ENCODE results near the gene PLXDC1.
A peak's percentile ranks its signal among the peaks of the same experiment; 100 is the strongest.
"Not testable (repeated sequence)": the region's sequence is repeated elsewhere in the genome, so short reads cannot be mapped to it uniquely, and the experiment has no call there.

The PLXDC1 gene

DNA sequence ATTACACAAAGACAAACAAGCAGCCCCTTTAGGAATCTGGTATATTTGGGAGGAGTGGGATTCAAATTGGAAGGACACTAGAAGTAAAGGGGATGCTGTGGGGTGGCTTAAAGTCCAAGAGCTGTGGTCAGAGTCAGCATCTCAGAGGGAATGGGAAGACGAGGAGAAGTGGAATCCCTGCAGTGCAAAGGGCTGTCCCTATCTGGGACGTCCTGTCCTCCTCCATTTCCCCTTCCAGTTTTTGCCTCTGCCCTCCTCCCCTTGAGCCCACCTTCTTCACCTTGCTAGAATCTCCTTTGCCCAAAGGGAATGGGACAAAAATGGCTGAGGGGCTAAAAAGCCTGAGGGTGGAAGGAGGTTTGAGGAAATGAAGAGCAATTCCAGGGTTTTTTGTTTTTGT lies 4.2 kb upstream of the PLXDC1 start:
- DNase-seq (ENCODE audit: low spot score): no peak

DNA sequence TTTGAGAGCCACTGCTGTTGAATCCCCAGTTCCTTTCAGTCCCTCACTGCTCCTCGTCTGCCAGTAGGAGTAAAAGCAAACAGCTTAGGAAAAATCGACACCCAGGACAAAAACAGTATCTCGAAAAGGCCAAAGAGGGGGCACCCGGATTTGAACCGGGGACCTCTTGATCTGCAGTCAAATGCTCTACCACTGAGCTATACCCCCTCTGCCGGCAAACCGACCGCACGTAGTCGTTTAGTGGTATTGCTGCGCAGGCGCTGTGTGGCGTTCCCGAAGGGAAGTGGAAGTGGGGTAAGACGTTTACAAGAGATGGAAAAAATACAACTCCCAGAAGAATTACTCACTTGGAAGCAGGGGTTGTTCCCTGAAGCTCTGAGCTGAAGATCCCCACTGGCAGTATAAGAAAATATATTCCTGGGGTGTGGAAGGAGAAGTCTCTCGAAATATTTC lies 2.2 kb upstream of the PLXDC1 start:
- DNase-seq (ENCODE audit: low spot score): peak; percentile 94

DNA sequence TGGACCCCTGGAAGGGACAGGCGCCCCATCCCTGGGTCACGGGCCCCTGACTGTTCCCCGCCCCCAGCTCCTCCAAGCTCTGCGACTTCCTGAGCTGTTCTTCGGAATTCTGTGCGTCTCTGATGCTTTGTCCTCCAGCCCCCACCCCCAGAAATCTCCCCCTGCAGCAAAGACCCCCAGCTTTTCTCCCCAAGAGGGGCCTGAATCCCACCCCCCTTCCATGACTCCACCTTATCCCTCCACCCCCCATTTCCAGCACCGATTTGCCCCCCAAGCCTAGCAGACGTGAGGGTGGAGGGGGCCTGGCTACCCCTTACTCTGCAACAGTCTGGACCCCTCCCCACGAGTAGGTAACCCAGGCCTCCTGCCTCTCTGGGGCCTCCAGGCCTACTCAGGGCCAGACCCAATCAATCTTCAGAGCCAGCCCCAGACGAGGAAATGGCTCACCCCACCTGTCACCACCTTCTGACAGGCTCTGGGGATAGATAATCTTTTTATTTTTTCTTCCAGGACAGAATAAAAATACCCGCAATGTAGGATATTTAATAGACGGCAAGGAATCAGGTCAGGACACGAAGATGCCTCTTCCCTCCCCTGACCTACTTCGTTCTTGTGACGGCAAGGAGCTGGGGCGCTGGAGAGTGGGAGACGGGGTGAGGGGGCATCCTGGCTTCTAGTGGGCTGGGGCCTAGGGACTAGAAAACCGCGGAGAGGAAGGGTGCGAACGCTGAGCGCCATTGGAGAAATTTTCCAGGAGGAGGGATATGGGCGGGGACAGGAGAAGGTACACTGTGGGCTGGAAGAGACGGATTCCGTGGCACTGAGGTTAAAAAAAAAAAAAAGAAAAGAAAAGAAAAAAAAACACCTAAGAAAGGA lies 744 bp upstream of the PLXDC1 start:
- DNase-seq (ENCODE audit: low spot score): peak; percentile 12

DNA sequence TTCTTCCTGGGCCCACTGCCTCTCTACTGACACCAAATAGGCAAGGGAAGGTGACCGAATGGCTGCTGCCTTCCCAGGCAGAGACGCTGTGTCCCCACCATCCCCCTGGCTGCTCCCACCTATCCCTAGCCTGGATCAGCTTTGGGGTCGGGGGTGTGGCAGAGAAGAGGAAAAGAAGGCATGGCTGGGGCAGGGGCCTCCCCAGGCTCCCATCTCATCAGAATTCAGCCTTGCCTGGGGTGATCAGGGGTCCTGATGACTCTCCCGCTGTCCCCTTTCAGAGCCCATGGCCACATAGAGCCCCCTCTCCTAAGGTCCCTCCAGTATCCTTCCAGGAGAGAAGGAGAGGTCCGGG lies 665 bp downstream of the PLXDC1 start:
- no peak for DNase-seq (ENCODE audit: low spot score)

DNA sequence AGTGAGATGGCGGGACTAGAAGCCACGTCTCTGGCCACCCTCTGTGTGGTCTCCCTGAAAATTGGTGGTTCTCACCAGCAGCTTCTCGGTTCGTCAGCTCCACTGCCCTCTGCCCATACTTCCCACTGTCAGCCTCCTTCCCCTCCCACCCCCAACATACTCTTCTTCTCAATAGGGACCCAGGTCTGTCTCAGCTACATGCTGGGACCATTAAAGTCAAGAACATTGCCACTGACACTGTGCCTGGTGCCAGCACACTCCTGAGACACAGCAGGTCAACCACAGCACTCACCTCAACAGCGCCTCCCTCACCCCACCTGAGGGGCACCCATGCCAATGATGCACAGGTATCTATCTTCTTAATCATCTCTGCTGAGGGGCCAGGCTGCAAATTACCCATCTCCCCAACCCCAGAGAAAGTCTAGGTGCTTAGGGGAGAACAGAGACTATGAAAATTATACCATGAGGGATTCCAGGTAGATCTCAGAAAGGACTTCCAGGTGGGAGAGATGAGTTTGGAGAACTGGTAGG lies 1.3 kb downstream of the PLXDC1 start:
- peak; percentile 11 for DNase-seq (ENCODE audit: low spot score)

DNA sequence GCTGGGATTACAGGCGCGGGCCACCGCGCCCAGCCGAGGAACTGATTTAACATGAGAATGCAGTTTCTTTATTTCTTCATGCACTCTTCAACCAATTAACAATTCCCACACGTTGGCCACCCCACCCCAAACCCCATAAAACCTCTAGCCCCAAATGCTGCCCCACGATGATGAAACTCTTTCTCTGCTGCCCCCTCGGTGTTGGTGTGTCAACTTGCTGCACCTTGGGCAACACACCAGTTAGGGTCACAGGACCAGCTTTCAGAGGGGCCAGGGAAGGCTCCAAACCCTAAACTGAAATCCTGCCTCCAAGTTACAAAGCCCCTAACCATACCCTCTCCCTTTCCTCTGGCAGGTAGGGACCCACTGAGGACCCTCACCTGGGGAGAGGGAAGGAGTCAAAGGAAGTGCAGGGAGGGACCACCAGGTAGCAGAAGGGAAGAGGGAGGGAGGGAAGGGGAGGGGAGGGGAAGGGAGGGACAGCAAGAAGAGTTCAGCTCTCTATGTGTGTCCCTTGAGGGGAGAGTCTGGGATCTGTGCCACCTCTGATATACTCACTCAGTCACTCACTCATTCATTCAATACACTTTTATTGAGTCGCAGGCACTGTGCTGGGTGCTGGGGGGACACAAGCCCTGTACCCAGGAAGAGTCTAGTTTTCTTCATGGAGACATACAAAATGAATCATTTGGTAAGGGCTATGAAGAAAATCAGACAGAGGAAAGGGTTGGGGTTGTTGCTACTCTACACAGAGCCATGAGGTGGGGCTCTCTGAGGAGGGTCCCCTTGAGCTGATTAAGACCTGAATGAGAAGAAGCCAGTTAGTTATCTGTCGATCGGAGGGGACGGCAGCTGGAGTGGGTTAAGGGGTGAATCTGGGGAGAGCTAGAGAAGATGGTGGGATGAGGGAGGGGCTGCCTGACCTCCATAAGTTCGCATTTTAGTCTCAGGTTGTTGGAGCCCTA lies 3.9 kb downstream of the PLXDC1 start:
- no peak for DNase-seq (ENCODE audit: low spot score)

DNA sequence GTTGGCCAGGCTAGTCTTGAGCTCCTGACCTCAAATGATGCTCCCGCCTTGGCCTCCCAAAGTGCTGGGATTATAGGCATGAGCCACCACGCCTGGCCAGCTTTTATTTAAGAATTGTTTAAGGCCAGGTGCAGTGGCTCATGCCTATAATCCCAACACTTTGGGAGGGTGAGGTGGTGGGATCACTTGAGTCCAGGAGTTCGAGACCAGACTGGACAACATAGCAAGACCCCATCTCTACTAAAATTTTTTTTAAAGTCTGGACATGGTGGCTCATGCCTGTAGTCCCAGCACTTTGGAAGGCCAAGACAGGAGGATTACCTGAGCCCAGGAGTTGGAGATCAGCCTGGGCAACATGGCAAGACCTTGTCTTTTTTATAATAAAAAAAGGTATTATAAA lies 5.2 kb downstream of the PLXDC1 start:
- no peak for DNase-seq (ENCODE audit: low spot score)

DNA sequence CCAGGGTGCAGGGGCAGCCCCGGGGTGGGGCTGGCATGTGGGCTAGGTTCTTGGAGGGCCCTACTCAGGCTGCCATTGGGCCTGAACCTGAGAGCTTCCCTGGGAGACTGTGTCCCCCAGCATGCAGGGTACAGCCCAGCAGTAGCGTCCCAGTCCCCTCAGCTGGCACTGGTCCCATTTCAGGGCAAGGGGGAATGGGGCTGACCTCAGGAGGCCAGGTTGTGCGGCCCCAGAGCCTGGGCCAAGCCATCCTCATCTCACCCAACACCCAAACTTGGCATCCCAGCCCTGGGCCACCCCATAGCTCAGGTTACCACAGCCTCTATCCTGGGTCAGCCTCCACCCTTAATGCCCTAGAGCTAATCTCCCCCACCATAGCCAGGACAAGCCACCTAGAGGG lies 6.3 kb downstream of the PLXDC1 start:
- DNase-seq (ENCODE audit: low spot score): no peak

DNA sequence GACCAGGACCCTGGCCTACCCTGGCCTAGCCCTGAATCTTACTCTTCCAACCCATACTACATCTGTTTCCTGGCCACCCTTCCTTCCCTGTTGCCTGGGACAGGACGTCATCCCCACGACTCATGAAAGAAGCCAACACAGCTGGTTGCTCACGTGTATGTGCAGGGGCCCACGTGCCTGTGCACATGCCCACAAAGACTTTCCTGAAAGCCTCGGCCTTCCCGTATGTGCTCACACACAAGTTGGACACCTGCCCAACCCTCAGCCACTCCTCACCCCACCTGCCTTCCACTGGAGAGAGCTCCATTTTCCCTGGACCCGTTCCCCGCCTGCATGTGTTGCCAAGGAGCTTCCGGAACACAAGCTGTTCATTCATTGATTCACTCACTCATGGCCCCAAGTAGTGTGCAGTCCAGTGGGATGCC lies 7.0 kb downstream of the PLXDC1 start:
- no peak for DNase-seq (ENCODE audit: low spot score)

DNA sequence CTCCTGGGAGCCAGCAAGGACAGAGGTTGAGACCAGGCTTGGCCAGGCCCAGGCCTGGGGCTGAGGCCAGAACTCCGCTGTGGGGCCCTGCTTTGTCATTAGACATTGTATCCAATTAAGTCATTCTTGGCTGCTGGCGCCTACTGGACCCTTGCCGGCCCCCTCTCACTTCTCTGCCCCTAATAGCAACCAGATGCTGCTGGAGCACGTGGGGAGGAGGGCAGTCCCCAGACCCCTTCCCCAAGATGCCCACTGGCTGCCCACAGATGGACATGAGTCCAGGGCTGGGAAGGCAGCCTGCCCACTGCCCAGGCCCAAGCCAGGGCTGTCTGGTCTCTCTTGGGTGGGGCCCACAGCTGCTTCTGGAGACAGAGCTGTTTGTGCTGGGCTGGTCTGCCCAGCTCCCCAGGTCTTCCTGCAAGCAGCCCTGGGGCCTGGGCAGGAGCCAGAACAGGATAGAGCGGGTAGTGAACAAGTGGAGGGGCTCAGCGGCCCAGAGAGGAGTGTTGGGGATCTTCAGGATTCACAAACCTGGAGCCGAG lies 7.8 kb downstream of the PLXDC1 start:
- no peak for DNase-seq (ENCODE audit: low spot score)

DNA sequence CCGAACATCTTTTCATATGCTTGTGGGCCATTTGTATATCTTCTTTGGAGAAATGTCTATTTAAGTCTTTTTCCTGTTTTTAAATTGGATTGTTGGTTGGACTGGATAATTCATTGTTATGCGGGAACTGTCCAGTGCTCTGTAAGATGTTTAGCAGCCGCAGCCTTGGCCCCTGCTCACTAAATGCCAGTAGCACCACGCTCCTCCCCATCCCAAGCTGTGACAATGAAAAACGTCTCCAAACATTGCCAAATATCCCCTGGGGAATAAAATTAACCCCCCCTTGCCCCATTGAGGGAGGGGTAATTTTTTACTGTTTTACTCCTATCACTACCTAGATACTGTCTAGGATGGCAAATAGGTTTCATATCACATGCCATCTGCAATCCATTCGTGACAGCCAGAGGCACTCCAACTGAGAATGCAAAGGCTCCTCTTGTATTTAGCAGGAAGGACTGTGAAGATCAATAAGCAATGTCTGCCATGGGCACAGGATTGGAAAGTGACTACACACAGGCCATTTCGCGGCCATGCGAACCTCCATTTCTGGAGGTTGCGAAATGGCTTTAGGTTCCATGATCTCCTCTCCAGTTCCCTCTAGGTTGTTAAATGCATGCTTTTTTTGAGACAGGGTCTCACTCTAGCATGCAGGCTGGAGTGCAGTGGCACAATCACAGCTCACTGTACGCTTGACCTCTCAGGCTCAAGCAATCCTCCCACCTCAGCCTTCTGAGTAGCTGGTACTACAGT lies 9.3 kb downstream of the PLXDC1 start:
- no peak for DNase-seq (ENCODE audit: low spot score)

DNA sequence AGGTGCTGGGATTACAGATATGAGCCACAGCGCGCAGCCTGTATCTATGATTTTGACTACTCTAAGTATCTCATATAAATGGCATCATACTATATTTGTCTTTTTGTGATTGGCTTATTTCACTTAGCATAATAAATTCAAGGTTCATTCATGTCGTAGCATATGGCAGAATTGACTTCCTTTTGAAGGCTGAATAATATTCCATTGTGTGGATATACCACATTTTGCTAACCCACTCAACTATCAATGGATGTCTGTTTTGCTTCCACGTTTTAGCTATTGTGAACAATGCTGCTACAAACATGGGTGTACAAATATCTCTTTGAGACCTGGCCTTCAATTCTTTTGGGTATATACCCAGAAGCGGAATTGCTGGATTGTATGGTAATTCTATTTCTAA lies 10.1 kb downstream of the PLXDC1 start:
- DNase-seq (ENCODE audit: low spot score): no peak

DNA sequence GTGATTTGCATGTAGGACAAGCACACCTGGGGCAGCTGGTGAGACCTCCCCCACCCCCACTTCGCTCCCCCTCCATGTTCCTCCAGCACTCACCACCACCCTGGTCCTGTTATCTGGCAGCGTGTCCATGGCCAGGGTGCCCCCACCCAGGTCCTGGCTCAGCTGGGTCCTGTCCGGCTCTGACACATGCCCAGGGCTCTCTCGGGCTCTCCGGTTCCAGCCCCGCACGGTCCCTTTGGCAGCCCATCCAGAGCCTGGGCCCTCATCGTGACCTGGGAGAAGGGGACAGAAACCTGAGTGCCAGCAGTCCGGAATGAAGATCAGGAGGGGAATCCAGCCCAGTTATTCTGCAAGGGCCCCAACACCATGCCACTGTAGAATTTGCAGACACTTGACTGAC lies 11.9 kb downstream of the PLXDC1 start:
- DNase-seq (ENCODE audit: low spot score): no peak

DNA sequence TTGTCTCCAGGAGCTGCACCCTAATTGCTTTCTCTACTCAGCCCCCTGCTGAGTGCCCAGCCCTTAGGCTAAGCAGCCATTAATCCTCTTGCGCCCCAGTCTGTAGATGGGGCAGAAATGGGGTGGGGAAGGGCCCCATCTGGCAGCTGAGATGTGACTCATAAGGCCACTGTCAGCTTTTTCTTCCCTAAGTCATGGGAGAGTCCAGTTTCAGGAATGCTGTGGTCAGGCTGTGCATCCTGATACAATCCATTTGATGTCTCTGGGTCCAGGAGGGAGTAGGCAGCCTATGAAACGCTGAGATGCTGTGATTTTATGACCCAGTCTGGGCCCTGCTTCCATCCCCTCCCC lies 12.3 kb downstream of the PLXDC1 start:
- no peak for DNase-seq (ENCODE audit: low spot score)

DNA sequence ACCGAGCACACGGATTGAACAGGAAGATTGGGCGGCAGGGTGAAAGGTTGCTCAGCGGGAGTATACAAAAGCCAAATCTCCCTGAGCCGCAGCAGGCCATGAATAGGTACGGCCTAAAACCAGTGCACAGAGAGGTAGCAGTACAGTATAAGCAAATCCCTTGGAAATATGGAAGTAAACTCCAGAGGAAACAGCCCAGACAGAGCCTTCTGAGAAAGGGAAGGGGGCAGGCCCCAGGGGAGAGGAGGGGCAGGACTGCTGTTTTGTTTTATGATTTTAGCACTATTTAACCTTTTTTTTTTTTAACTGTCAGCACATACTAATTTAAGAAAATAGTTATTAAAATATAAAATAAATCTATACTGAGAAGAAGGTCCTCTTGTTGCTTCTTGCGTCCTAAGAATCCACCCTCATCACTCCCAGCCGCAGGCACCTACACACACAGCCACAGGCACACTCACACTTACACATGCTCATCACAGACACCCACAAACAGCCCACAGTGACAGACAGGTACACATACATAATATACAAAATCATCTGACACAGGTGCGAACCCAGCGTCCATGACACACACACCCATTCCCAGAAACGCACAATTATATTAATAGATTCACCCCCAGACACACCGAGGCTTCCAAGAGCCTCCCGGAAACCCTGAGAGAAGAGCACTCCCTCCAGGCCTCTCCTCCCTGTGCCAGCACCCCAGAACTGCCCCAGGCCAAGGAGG lies 12.8 kb downstream of the PLXDC1 start:
- no peak for DNase-seq (ENCODE audit: low spot score)

DNA sequence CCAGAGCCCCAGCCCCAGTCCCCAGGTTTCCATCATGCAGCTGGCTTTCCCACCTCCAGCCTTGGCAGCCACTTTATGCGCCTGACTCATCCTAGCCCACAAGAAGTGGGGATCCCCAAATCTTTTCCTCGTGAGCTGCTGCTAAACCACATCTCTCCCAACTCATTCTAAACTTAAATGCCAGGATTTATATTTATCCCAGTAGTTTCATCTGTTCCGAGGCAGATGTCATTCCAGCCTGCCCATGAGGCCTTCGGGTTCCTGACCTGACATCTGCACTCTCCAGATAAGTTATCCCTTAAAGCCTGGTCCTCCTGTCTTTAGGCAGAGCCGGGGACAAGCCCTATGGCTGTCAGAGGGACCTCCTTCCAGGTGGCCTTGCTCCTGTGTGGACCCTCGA lies 16.6 kb downstream of the PLXDC1 start:
- no peak for DNase-seq (ENCODE audit: low spot score)

DNA sequence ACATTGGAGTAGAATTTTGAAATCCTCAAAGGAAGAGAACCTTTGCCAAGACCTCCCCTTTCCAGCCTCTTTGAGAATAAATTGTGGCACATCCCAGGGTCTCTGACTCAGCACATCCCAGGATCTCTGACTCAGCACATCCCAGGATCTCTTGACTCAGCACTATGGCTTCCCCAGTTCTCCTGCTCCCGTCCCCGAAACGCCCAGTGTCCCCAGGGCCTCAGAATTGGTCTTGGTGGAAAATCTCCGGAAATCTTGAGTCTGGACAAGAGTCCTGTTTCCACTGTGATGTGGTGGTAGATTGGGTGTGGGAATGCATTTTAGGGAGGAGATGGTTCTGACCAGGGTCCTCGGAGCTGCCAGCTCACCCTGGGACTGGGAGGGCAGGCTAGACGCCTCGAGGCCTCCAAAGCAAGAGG lies 19.2 kb downstream of the PLXDC1 start:
- no peak for DNase-seq (ENCODE audit: low spot score)

DNA sequence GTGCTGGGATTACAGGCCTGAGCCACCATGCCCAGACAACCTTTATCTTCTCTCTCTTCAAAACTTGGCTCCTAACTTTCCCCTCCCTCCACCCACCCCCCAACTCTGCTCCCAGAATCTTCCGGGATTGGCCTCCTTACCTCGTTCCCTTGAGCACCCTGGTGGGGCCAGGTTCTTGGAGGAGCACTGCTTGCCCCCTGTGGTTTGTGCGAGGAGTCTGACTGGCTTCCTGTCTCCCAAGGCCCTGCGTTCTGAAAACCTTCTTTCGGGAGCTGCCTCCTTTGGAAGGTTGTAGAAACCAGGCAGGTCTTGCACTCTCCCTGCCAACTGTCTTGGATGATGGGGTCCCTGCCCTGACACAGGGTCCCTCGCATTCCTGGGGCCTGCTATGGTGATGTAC lies 19.8 kb downstream of the PLXDC1 start:
- DNase-seq (ENCODE audit: low spot score): no peak

DNA sequence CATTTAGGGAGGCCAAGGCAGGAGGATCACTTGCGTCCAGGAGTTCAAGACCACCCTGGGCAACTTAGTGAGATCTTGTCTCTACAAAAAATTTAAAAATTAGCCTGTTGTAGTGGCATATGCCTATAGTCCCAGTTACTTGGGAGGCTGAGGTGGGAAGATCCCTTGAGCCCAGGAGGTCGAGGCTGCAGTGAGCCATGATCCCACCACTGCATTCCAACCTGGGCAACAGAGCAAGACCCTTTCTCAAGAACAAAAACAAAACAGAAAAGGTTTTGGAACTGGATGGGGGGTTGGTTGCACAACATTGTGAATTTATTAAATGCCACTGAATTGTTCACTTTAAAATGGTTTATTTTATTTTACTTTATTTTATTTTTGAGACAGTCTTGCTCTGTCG lies 21.2 kb downstream of the PLXDC1 start:
- DNase-seq (ENCODE audit: low spot score): no peak

DNA sequence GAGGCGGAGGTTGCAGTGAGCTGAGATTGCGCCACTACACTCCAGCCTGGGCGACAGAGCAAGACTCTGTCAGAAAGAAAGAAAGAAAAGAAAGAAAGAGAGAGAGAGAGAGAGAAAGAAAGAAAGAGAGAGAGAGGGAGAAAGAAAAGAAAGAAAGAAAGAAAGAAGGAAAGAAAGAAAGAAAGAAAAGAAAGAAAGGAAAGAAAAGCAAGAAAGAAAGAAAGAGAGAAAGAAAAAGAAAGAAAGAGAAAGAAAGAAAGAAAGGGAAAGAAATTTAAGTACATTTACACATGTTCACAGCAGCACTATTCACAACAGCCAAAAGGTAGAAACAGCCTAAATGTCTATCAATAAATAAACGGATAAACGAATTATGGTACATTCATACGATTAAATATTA lies 21.9 kb downstream of the PLXDC1 start:
- DNase-seq (ENCODE audit: low spot score): not testable (repeated sequence)

DNA sequence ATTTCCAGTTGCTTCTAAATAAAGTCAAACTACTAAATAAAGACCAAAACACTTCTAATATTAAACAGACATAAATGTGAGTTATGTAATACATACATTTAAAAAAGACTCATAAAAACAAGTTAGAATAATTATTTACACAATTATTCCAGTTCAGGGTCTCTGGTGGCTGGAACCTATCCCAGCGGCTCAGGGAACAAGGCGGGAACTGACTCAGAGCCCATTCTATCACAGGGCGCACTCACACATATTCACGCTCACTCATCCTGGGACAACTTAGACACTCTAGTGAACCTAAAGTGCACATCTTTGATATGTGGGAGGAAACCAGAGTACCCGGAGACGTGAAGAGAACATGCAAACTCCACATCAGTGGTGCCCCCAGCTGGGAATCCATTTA lies 25.0 kb downstream of the PLXDC1 start:
- no peak for DNase-seq (ENCODE audit: low spot score)
